PFSK-1 (cell line): ENCODE measurements around the gene GSS.

Source experiments
- POLR2AphosphoS5 ChIP-seq: IDR thresholded peaks from 2 replicates; pipeline ENCODE4 v1.6.1; 2012; ENCODE audit warnings: low read depth, mild to moderate bottlenecking, control low read depth, low read length, moderate library complexity
- SIN3A ChIP-seq: IDR thresholded peaks from 2 replicates; pipeline ENCODE4 v1.6.1; 2012; ENCODE audit warnings: mild to moderate bottlenecking, low read length, moderate library complexity, borderline replicate concordance; ENCODE audit not compliant: insufficient read depth
- TAF1 ChIP-seq: IDR thresholded peaks from 2 replicates; pipeline ENCODE4 v1.6.1; 2012; ENCODE audit warnings: low read length, control low read depth, borderline replicate concordance; ENCODE audit not compliant: insufficient read depth
- TF ChIP-seq, protein P1 (sequence below), 2 experiments: IDR thresholded peaks; 2 replicates each; pipeline versions ENCODE4 v1.6.1 to v1.8.0; 2011 to 2012; ENCODE audit warnings: low read depth in 2 of 2, low read length in 2 of 2, control low read depth in 1 of 2, inconsistent platforms in 1 of 2, mild to moderate bottlenecking in 1 of 2, moderate library complexity in 1 of 2; ENCODE audit not compliant: insufficient read depth in 1 of 2

DNA sequence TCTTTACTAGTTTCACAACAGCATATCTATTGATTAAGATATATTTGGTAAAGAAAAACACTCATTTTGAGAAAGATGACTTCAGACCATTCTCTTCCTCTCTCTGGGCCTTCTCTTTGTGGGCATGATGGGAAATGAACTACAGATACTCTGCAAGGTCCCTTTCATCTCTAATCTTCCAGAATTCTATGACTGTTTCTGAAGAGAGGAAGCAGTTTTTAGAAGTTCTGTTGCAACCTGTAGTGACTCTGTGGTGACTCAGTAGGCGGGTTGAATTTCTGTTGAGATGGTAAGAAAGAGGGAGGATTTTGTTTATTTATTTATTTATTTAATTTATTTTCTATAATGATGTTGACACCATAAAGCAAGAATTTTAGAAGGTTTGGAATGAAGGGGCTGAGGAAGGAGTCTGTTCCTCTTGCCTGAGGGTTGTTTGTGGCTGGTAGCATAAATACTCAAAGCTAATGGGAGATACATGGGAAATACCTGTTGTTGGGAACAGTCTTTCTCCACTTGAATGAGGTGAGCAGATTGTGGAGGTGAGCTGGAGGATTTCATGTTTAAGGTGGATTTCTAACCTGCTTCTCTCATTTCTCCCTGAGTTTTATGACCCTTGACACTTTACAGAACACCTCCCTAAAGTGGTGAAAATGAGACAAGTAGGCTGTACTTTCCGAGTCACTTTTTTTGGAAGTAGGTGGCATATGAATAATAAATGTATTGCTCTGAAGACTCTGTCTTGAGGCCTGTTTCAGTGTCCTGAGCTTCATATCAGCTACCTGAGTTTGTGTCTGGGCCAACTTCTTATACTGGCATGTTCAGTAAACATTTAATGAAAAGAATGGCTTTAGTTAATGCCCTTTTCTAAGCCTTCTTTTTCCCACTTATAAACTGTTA, 64.2 kb downstream of the GSS start:
- TF ChIP-seq TAF1 (no peak), SIN3A (no peak), POLR2AphosphoS5 (no peak)
- TF ChIP-seq, protein P1, sequence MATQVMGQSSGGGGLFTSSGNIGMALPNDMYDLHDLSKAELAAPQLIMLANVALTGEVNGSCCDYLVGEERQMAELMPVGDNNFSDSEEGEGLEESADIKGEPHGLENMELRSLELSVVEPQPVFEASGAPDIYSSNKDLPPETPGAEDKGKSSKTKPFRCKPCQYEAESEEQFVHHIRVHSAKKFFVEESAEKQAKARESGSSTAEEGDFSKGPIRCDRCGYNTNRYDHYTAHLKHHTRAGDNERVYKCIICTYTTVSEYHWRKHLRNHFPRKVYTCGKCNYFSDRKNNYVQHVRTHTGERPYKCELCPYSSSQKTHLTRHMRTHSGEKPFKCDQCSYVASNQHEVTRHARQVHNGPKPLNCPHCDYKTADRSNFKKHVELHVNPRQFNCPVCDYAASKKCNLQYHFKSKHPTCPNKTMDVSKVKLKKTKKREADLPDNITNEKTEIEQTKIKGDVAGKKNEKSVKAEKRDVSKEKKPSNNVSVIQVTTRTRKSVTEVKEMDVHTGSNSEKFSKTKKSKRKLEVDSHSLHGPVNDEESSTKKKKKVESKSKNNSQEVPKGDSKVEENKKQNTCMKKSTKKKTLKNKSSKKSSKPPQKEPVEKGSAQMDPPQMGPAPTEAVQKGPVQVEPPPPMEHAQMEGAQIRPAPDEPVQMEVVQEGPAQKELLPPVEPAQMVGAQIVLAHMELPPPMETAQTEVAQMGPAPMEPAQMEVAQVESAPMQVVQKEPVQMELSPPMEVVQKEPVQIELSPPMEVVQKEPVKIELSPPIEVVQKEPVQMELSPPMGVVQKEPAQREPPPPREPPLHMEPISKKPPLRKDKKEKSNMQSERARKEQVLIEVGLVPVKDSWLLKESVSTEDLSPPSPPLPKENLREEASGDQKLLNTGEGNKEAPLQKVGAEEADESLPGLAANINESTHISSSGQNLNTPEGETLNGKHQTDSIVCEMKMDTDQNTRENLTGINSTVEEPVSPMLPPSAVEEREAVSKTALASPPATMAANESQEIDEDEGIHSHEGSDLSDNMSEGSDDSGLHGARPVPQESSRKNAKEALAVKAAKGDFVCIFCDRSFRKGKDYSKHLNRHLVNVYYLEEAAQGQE (IDR thresholded peaks at IDR 0.05; ENCODE audit: insufficient read depth in 1 of 2, low read depth in 2 of 2, low read length in 2 of 2) = no peak
